ENCODE measurements around the gene STK32C. TPM values are rescaled to one million over a fixed set of nuclear protein-coding genes. Genes with fewer than 3 reads are reported as not detected.

Gene STK32C
- total RNA-seq, 1 donor from 2014 or later, result 69.2 TPM

- H3K27ac Mint-ChIP-seq (ENCODE audit: unreplicated experiment), result no peak overlapping the region
- H3K4me1 Mint-ChIP-seq (ENCODE audit: low read depth, unreplicated experiment), result peaks cover 11% of the 10 kb centered on the region
- peaks cover 16% of the 10 kb centered on the region for H3K27me3 Mint-ChIP-seq (ENCODE audit: unreplicated experiment)
- DNase-seq, result no peak
- peaks cover 2% of the 10 kb centered on the region for H3K9me3 Mint-ChIP-seq (ENCODE audit: unreplicated experiment)
- no peak overlapping the region for H3K4me3 Mint-ChIP-seq (ENCODE audit: unreplicated experiment)
- H3K36me3 Mint-ChIP-seq (ENCODE audit: unreplicated experiment), result peaks cover 4% of the 10 kb centered on the region
- no peak for TF ChIP-seq CTCF (IDR thresholded peaks at IDR 0.05; ENCODE audit: partially characterized antibody, unreplicated experiment)
These were observed 43.2 kb upstream of the STK32C start for GRCh38 chr10:132350946-132351345.

GRCh38 chr10:132350391-132350790 lies 42.6 kb upstream of the STK32C start:
- Mint-ChIP-seq H3K4me3 (ENCODE audit: unreplicated experiment) (no peak overlapping the region), H3K36me3 (ENCODE audit: unreplicated experiment) (peaks cover 4% of the 10 kb centered on the region), H3K9me3 (ENCODE audit: unreplicated experiment) (peaks cover 2% of the 10 kb centered on the region), H3K27ac (ENCODE audit: unreplicated experiment) (no peak overlapping the region), H3K4me1 (ENCODE audit: low read depth, unreplicated experiment) (peaks cover 11% of the 10 kb centered on the region), H3K27me3 (ENCODE audit: unreplicated experiment) (peaks cover 16% of the 10 kb centered on the region)
- no peak for TF ChIP-seq CTCF (IDR thresholded peaks at IDR 0.05; ENCODE audit: partially characterized antibody, unreplicated experiment)
- no peak for DNase-seq

GRCh38 chr10:132349766-132350165 lies 42.0 kb upstream of the STK32C start:
- no peak for TF ChIP-seq CTCF (IDR thresholded peaks at IDR 0.05; ENCODE audit: partially characterized antibody, unreplicated experiment)
- Mint-ChIP-seq H3K36me3 (ENCODE audit: unreplicated experiment) (peaks cover 4% of the 10 kb centered on the region), H3K4me1 (ENCODE audit: low read depth, unreplicated experiment) (peaks cover 11% of the 10 kb centered on the region), H3K4me3 (ENCODE audit: unreplicated experiment) (no peak overlapping the region), H3K9me3 (ENCODE audit: unreplicated experiment) (peaks cover 2% of the 10 kb centered on the region), H3K27me3 (ENCODE audit: unreplicated experiment) (peaks cover 11% of the 10 kb centered on the region), H3K27ac (ENCODE audit: unreplicated experiment) (no peak overlapping the region)
- DNase-seq, result no peak

- Mint-ChIP-seq H3K4me1 (ENCODE audit: low read depth, unreplicated experiment) (peaks cover 7% of the 10 kb centered on the region), H3K36me3 (ENCODE audit: unreplicated experiment) (peaks cover 12% of the 10 kb centered on the region), H3K4me3 (ENCODE audit: unreplicated experiment) (no peak overlapping the region), H3K27ac (ENCODE audit: unreplicated experiment) (no peak overlapping the region), H3K27me3 (ENCODE audit: unreplicated experiment) (peaks cover 8% of the 10 kb centered on the region), H3K9me3 (ENCODE audit: unreplicated experiment) (peaks cover 2% of the 10 kb centered on the region)
- no peak for TF ChIP-seq CTCF (IDR thresholded peaks at IDR 0.05; ENCODE audit: partially characterized antibody, unreplicated experiment)
- DNase-seq, result no peak
These were observed 40.1 kb upstream of the STK32C start for GRCh38 chr10:132347931-132348267.

- H3K4me3 Mint-ChIP-seq (ENCODE audit: unreplicated experiment), result no peak overlapping the region
- no peaks in the 10 kb centered on the region for H3K9me3 Mint-ChIP-seq (ENCODE audit: unreplicated experiment)
- no peak overlapping the region for H3K27ac Mint-ChIP-seq (ENCODE audit: unreplicated experiment)
- H3K36me3 Mint-ChIP-seq (ENCODE audit: unreplicated experiment), result peaks cover 15% of the 10 kb centered on the region
- no peak for TF ChIP-seq CTCF (IDR thresholded peaks at IDR 0.05; ENCODE audit: partially characterized antibody, unreplicated experiment)
- peaks cover 6% of the 10 kb centered on the region for H3K27me3 Mint-ChIP-seq (ENCODE audit: unreplicated experiment)
- H3K4me1 Mint-ChIP-seq (ENCODE audit: low read depth, unreplicated experiment), result peaks cover 5% of the 10 kb centered on the region
- DNase-seq, result no peak
These were observed 39.6 kb upstream of the STK32C start for GRCh38 chr10:132347211-132347930.

Measured in glutamatergic neuron (in vitro differentiated cells).